ENCODE results near the gene ADCY9. TPM values are rescaled to one million over a fixed set of nuclear protein-coding genes. Genes with fewer than 3 reads are reported as not detected.

Gene ADCY9
- total RNA-seq, 1 donor from 2014 or later, result 31.9 TPM

GRCh38 chr16:3966681-3967080 lies 149.6 kb downstream of the ADCY9 start:
- no peak overlapping the region for H3K27ac Mint-ChIP-seq (ENCODE audit: unreplicated experiment)
- no peak overlapping the region for H3K4me3 Mint-ChIP-seq (ENCODE audit: unreplicated experiment)
- H3K36me3 Mint-ChIP-seq (ENCODE audit: low read depth), result peaks cover 16% of the 10 kb centered on the region
- H3K9me3 Mint-ChIP-seq (ENCODE audit: low read depth), result no peaks in the 10 kb centered on the region
- peak; percentile 70 for DNase-seq (ENCODE audit: low spot score)
- H3K4me1 Mint-ChIP-seq (ENCODE audit: low read depth), result peaks cover 9% of the 10 kb centered on the region
- no peak for TF ChIP-seq CTCF (IDR thresholded peaks at IDR 0.05)
- H3K27me3 Mint-ChIP-seq (ENCODE audit: low read depth), result no peaks in the 10 kb centered on the region

GRCh38 chr16:3965781-3966582 lies 150.3 kb downstream of the ADCY9 start:
- DNase-seq (ENCODE audit: low spot score), result peak; percentile 81
- no peak overlapping the region for H3K27ac Mint-ChIP-seq (ENCODE audit: unreplicated experiment)
- no peak overlapping the region for H3K4me3 Mint-ChIP-seq (ENCODE audit: unreplicated experiment)
- no peak for TF ChIP-seq CTCF (IDR thresholded peaks at IDR 0.05)
- H3K27me3 Mint-ChIP-seq (ENCODE audit: low read depth), result no peaks in the 10 kb centered on the region
- H3K4me1 Mint-ChIP-seq (ENCODE audit: low read depth), result peaks cover 7% of the 10 kb centered on the region
- no peaks in the 10 kb centered on the region for H3K9me3 Mint-ChIP-seq (ENCODE audit: low read depth)
- H3K36me3 Mint-ChIP-seq (ENCODE audit: low read depth), result peaks cover 16% of the 10 kb centered on the region

- Mint-ChIP-seq H3K27me3 (ENCODE audit: low read depth) (no peaks in the 10 kb centered on the region), H3K9me3 (ENCODE audit: low read depth) (no peaks in the 10 kb centered on the region), H3K4me3 (ENCODE audit: unreplicated experiment) (no peak overlapping the region), H3K36me3 (ENCODE audit: low read depth) (peaks cover 16% of the 10 kb centered on the region), H3K27ac (ENCODE audit: unreplicated experiment) (no peak overlapping the region), H3K4me1 (ENCODE audit: low read depth) (peaks cover 12% of the 10 kb centered on the region)
- no peak for TF ChIP-seq CTCF (IDR thresholded peaks at IDR 0.05)
- peak; percentile 52 for DNase-seq (ENCODE audit: low spot score)
These were observed 150.9 kb downstream of the ADCY9 start for GRCh38 chr16:3965306-3965705.

GRCh38 chr16:3964686-3965290 lies 151.5 kb downstream of the ADCY9 start:
- peaks cover 16% of the 10 kb centered on the region for H3K36me3 Mint-ChIP-seq (ENCODE audit: low read depth)
- H3K27me3 Mint-ChIP-seq (ENCODE audit: low read depth), result no peaks in the 10 kb centered on the region
- no peak overlapping the region for H3K27ac Mint-ChIP-seq (ENCODE audit: unreplicated experiment)
- TF ChIP-seq CTCF (IDR thresholded peaks at IDR 0.05), result no peak
- DNase-seq (ENCODE audit: low spot score), result peak; percentile 82
- no peaks in the 10 kb centered on the region for H3K9me3 Mint-ChIP-seq (ENCODE audit: low read depth)
- peaks cover 14% of the 10 kb centered on the region for H3K4me1 Mint-ChIP-seq (ENCODE audit: low read depth)
- no peak overlapping the region for H3K4me3 Mint-ChIP-seq (ENCODE audit: unreplicated experiment)

GRCh38 chr16:3963886-3964685 lies 152.2 kb downstream of the ADCY9 start:
- TF ChIP-seq CTCF (IDR thresholded peaks at IDR 0.05), result no peak
- peaks cover 18% of the 10 kb centered on the region for H3K4me1 Mint-ChIP-seq (ENCODE audit: low read depth)
- H3K4me3 Mint-ChIP-seq (ENCODE audit: unreplicated experiment), result no peak overlapping the region
- H3K27me3 Mint-ChIP-seq (ENCODE audit: low read depth), result no peaks in the 10 kb centered on the region
- no peaks in the 10 kb centered on the region for H3K9me3 Mint-ChIP-seq (ENCODE audit: low read depth)
- no peak overlapping the region for H3K27ac Mint-ChIP-seq (ENCODE audit: unreplicated experiment)
- peaks cover 16% of the 10 kb centered on the region for H3K36me3 Mint-ChIP-seq (ENCODE audit: low read depth)
- no peak for DNase-seq (ENCODE audit: low spot score)
